Prostate gland (tissue), 2 donors: ENCODE measurements around the gene WWOX. TPM values are rescaled to one million over a fixed set of nuclear protein-coding genes. Genes with fewer than 3 reads are reported as not detected.

Source experiments
- DNase-seq: peaks from one replicate; pipeline ENCODE4 v3.0.0-alpha.2; 2019; ENCODE audit warnings: low spot score
- H3K27ac ChIP-seq, 2 donors: fragments of 200-600 bp; sonication (generic); 2 replicates each; pipeline ENCODE4 v1.5.1; 2017 to 2019
- H3K27me3 ChIP-seq: fragments of 200-600 bp; sonication (generic); replicated peaks from 2 replicates; pipeline ENCODE4 v1.5.1; 2019; ENCODE audit not compliant: insufficient read depth
- H3K36me3 ChIP-seq, 2 donors: fragments of 200-600 bp; sonication (generic); 1 replicate in 1 of 2; 2 replicates in 1 of 2; pipeline versions ENCODE4 v1.5.1 to v1.8.1; 2017 to 2019
- H3K4me1 ChIP-seq: fragments of 200-600 bp; sonication (generic); replicated peaks from 2 replicates; pipeline ENCODE4 v1.5.1; 2019
- H3K4me3 ChIP-seq, 2 donors: fragments of 200-600 bp; sonication (generic); 2 replicates each; pipeline ENCODE4 v1.5.1; 2017 to 2019
- H3K9me3 ChIP-seq: fragments of 200-600 bp; sonication (generic); 2 replicates; pipeline ENCODE4 v1.5.1; 2017
- POLR2A ChIP-seq: fragments of 450-650 bp; IDR thresholded peaks from one replicate; pipeline ENCODE4 v1.6.1; 2016; ENCODE audit warnings: antibody characterized with exemption, mild to moderate bottlenecking
- POLR2AphosphoS5 ChIP-seq: sonication (generic); formaldehyde crosslinking; IDR thresholded peaks from one replicate; pipeline ENCODE4 v1.6.1; 2017; ENCODE audit warnings: antibody characterized with exemption
- WGBS: methylation state at CpG from one replicate; pipeline ENCODE4 v1.1.5; 2018; 5-methylcytosine and 5-hydroxymethylcytosine counted together
- intact Hi-C: fragments of 100-400 bp; cut with DNase I; formaldehyde crosslinking; loops from one replicate; pipeline ENCODE4 v1.14.2; 2022
- total RNA-seq, 2 donors: library from RNA; depleted of rRNA; stranded (reverse); fragments of >200 nt; gene quantifications; one replicate each; pipeline ENCODE4 v1.1.0, GENCODE V29; 2016
- TF ChIP-seq, protein P1 (sequence below), 4 experiments: fragments of 200-600 bp in 2 of 4; fragments of 450-650 bp in 2 of 4; sonication (generic) in 2 of 4; IDR thresholded peaks; 1 replicate in 3 of 4; 2 replicates in 1 of 4; pipeline ENCODE4 v1.5.1; 2016 to 2019; ENCODE audit warnings: antibody characterized with exemption in 4 of 4, mild to moderate bottlenecking in 2 of 4, moderate library complexity in 2 of 4

WWOX gene
- total RNA-seq, 2 donors from 2014 or later, result 93.2 to 99.4 TPM

DNA sequence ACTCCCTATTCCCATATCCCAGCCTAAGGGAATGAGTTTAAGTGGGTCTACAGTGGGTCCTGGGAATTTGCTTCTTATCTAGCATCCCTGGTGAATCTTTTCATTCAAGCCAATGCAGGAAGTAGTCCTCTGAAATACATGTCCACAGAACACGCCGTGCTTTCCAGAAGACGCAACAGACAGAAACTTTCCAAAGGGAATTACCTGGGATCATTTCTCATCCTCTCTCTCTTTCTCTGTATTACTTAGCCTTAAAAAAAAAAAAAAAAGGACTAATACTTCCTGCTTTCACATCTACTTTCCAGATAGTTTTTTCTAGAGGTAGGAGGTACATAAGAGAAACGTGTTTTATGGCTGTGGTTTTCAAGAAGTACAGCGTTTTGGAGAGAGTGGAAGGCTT is 1002.0 kb downstream of the WWOX start:
- H3K9me3 ChIP-seq, result no peaks in the 10 kb centered on the region
- no peak overlapping the region for H3K27ac ChIP-seq
- WGBS, result 64% methylated on average over 5 of the region's 5 CpGs
- H3K4me1 ChIP-seq, result no peaks in the 10 kb centered on the region
- TF ChIP-seq POLR2A (no peak), POLR2AphosphoS5 (no peak)
- TF ChIP-seq, protein P1, sequence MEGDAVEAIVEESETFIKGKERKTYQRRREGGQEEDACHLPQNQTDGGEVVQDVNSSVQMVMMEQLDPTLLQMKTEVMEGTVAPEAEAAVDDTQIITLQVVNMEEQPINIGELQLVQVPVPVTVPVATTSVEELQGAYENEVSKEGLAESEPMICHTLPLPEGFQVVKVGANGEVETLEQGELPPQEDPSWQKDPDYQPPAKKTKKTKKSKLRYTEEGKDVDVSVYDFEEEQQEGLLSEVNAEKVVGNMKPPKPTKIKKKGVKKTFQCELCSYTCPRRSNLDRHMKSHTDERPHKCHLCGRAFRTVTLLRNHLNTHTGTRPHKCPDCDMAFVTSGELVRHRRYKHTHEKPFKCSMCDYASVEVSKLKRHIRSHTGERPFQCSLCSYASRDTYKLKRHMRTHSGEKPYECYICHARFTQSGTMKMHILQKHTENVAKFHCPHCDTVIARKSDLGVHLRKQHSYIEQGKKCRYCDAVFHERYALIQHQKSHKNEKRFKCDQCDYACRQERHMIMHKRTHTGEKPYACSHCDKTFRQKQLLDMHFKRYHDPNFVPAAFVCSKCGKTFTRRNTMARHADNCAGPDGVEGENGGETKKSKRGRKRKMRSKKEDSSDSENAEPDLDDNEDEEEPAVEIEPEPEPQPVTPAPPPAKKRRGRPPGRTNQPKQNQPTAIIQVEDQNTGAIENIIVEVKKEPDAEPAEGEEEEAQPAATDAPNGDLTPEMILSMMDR (IDR thresholded peaks at IDR 0.05), result no peak
- H3K27me3 ChIP-seq, result no peaks in the 10 kb centered on the region
- no peak for DNase-seq
- intact Hi-C loops, result no loop called here
- H3K36me3 ChIP-seq, result no peaks in the 10 kb centered on the region
- H3K4me3 ChIP-seq, result no peak overlapping the region

DNA sequence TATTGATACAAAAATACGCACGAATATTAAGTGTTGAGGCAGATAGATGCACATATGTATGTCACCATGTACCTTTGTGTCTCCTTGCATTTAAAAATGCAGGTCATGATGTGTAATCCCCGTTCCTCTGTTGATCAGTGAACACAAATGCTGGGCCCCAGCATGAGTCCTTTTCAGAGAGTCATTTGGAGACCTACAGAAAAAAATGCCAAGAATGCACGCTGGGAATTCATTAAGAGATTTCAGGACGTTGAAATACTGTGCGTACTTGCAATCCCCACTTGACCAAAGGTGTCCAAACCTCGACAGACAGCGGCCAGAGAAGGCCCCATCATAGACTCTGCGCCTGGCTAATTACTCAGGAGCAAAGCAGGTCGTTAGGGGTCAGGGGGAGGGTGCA is 1005.1 kb downstream of the WWOX start:
- no peak for TF ChIP-seq POLR2AphosphoS5
- H3K9me3 ChIP-seq, result no peaks in the 10 kb centered on the region
- no peak overlapping the region for H3K4me3 ChIP-seq
- no peak overlapping the region for H3K27ac ChIP-seq
- DNase-seq, result no peak
- WGBS, result 70% methylated on average over 10 of the region's 10 CpGs
- intact Hi-C loops, result no loop called here
- no peaks in the 10 kb centered on the region for H3K27me3 ChIP-seq
- no peaks in the 10 kb centered on the region for H3K36me3 ChIP-seq
- H3K4me1 ChIP-seq, result no peaks in the 10 kb centered on the region

DNA sequence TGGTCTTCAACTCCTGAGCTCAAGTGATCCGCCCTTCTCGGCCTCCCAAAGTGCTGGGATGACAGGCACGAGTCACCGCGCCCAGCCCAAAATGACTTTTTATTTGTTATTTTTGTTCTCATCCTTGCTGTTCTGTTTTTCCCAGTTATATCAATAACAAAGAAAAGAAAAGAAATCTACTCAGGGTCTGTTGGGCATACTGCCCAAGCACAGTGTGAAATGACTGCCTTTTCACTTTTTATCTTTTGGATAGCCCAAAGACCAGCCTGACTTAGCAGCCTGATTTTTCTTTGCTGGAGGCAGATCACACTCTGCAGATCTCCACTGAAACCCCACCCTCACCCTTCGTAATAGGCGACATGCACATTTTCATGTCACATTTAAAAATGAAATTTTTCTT is 1007.8 kb downstream of the WWOX start:
- Histone ChIP-seq H3K4me1 (no peaks in the 10 kb centered on the region), H3K4me3 (no peak overlapping the region), H3K36me3 (no peaks in the 10 kb centered on the region), H3K9me3 (no peaks in the 10 kb centered on the region), H3K27ac (no peak overlapping the region), H3K27me3 (no peaks in the 10 kb centered on the region)
- 97% methylated on average over 7 of the region's 7 CpGs for WGBS
- TF ChIP-seq POLR2A (no peak), POLR2AphosphoS5 (no peak)
- TF ChIP-seq, protein P1 (IDR thresholded peaks at IDR 0.05), result no peak
- intact Hi-C loops, result no loop called here
- DNase-seq, result no peak

DNA sequence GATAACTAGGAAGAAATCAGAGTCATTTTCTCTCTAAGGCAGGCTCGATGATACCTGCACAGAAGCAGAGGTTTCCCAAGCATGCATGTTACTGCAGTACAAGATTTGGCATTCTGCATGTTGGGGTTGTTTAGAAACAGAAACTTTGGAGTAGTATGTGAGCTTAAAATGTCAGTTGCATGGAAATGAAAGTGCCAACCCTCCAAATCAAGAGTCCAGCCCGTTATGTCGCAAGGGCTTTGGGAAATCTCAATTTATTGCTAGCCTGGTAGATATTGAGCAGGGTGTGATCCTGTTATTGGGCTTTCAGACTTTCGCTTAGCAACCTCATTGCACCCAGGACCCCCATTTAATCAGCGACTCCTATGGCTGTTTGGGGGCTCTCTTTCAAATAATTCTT is 1010.3 kb downstream of the WWOX start:
- no peak for DNase-seq
- H3K9me3 ChIP-seq, result no peaks in the 10 kb centered on the region
- H3K4me3 ChIP-seq, result no peak overlapping the region
- no peaks in the 10 kb centered on the region for H3K4me1 ChIP-seq
- no peaks in the 10 kb centered on the region for H3K27me3 ChIP-seq
- H3K36me3 ChIP-seq, result no peaks in the 10 kb centered on the region
- H3K27ac ChIP-seq, result no peak overlapping the region
- intact Hi-C loops, result no loop called here
- TF ChIP-seq POLR2AphosphoS5 (no peak), POLR2A (no peak)
- TF ChIP-seq, protein P1 (IDR thresholded peaks at IDR 0.05), result no peak
- 86% methylated on average over 5 of the region's 5 CpGs for WGBS

DNA sequence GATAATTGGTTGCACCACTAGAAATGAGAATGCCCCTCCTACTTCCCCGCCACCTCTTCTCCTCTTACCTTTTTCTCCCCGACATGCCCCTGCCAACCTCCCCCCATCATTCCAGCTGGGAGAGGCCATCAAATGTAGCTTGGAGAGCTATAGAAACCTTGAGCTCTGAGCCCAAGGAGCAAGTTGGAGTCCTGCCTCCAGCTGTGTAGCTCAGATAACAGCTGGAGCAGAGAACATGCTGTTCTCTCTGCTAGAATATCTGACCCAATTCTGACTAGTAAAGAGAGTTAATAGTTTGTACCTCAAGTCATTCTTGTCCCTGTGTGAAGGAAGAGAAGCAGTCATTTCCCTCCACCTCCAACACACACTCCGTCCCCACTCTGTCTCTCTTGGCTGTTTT is 1010.8 kb downstream of the WWOX start:
- no peaks in the 10 kb centered on the region for H3K36me3 ChIP-seq
- H3K27ac ChIP-seq, result no peak overlapping the region
- no peaks in the 10 kb centered on the region for H3K27me3 ChIP-seq
- no peak for DNase-seq
- H3K4me1 ChIP-seq, result no peaks in the 10 kb centered on the region
- 86% methylated on average over 3 of the region's 3 CpGs for WGBS
- H3K4me3 ChIP-seq, result no peak overlapping the region
- TF ChIP-seq POLR2AphosphoS5 (no peak), POLR2A (no peak)
- TF ChIP-seq, protein P1 (IDR thresholded peaks at IDR 0.05), result no peak
- H3K9me3 ChIP-seq, result no peaks in the 10 kb centered on the region
- intact Hi-C loops, result no loop called here
